Measurements from ENCODE around the gene NAT8L.

- TF ChIP-seq CTCF (IDR thresholded peaks at IDR 0.05 in 2 of 3, conservative IDR thresholded peaks at IDR 0.05 in 1 of 3; ENCODE audit: borderline replicate concordance in 1 of 3, insufficient read depth in 1 of 3, low read depth in 2 of 3, low read length in 2 of 3) (no peak), EGR1 (IDR thresholded peaks at IDR 0.05; ENCODE audit: low read depth) (no peak)
These were observed 24.7 kb downstream of the NAT8L start for GRCh38 chr4:2083826-2084160.
